ENCODE results near the gene DLK1.

Gene DLK1

DNA sequence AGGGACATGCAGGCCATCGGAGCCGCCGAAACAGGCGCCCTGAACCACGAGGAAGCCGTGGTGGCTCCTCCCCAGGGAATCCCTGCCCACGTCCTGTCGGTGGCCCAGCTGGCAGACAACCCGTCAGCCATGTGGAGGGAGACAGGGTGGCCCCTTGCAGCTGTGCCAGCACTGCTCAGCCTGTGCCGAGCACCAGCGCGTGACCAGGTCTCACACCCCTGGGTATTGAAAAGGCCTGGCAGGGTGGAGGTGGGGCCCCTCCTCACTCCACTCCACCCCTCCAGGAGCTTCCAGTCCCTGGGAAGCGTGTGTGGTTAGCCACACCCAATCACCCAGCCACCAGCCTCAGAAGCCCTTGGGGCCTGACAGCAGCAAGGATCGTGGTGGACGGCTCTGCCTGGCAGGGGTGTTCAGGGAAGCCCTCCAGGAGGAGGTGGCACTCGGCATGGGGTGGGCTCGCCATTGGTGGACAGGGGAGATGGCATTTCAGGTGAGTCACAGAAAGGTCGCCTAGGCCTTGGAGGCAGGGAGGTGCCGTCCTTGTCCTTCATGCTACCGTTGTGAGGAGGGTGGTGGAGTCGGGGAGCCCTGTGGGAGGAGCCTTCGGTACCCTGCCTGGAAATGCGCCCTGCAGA lies 12.3 kb upstream of the DLK1 start:
- DNase-seq (ENCODE audit: low read depth in 2 of 2), result no peak

DNA sequence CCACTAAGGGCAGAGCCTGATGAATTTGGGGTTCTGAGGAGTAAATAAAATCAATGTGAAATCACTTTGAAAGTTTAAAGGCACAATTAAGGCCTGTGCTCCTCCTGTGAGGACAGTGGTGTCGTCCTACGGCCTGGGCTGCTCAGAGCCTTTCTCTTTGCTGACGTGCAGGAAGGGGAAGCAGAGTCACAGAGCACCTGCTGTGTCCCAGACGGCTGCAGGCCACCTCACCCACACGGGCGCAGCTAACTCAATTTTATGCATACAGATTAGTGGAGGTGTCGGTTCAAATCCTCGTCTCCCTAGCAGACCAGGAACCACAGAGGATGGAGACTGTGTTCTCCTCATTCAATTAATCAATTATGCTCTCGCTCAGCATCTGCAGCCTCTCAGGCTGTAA lies 11.4 kb upstream of the DLK1 start:
- DNase-seq (ENCODE audit: low read depth in 2 of 2), result no peak

DNA sequence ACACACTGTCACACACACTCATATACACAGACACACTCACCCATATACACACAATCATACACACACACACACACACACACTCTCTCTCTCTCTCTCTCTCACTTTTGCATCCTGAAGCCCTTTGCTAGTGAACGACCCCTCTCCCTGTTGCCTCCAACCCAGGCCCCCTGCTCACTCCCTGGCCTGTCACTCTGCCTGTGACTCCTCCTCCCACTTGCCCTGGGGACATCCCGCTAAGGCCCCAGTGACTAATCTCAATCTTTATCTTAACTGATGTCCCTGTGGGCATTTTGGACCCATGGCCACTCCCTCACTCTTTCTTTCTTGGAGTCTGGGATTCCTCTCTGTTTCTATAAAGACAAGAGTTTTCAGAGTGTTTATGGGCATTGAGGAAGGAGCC lies 10.9 kb upstream of the DLK1 start:
- no peak for DNase-seq (ENCODE audit: low read depth in 2 of 2)

DNA sequence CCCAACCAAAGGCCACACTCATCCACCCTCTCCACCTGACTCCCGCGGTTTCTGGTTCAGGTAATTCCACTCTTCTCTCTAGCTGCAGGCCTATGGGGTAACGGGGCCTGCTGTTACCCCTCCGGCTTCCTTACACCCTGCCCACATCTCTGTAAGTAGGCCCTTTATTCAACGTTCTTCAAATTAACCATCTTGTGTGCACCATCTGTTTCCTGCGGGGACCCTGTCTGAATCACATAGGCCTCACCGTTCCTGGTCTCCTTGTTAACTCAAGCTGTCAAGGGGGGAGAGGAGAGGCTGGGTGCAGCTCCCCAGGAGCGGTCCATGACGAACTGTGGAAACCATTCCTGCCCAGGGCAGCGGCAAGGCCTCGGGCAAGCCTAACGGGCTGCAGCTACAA lies 9.3 kb upstream of the DLK1 start:
- no peak for DNase-seq (ENCODE audit: low read depth in 2 of 2)

DNA sequence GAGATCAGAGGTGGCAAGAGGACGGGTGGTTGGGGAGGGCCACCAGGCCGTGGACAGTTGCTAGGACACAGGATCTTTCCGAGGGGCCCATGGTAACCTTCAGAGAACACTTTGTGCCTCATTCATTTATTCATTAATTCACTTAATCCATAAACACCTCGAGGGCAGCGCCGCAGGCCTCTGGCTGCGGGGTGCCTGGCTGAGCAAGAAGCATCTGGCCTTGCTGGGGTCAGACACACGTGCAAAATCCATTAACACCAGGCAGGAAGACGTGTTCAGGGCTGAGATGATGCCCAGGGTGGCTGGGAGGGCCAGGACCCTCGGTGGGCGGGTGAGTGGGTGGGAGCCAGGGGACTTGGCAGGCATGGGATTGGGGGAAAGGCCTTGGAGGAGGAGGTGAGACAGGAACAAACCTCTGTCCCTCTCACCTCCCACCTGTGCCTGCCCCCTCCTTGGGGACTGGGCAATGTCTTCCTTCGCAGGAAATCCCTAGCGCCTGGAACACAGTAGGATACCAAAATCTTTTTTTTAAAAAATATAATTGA lies 6.6 kb upstream of the DLK1 start:
- no peak for DNase-seq (ENCODE audit: low read depth in 2 of 2)

DNA sequence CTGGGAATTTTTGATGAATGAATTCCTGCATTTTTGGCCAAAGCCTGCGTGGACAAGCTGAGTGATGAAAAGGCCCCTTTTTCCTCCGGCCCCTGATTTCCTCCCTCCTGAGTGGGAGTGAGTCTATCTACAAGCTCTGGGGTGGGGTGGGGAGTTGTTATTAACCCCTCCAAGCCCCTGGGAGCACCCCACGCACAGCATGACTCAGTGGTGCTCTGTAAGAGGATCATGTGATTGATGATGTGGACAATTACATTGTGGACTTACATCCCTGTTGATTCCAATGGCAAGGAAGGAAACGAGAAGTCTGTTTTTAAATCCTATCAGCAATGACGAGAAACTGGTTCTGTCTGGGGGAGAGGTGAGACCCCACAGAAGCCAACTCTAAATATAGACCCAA lies 5.1 kb upstream of the DLK1 start:
- DNase-seq (ENCODE audit: low read depth in 2 of 2), result no peak

DNA sequence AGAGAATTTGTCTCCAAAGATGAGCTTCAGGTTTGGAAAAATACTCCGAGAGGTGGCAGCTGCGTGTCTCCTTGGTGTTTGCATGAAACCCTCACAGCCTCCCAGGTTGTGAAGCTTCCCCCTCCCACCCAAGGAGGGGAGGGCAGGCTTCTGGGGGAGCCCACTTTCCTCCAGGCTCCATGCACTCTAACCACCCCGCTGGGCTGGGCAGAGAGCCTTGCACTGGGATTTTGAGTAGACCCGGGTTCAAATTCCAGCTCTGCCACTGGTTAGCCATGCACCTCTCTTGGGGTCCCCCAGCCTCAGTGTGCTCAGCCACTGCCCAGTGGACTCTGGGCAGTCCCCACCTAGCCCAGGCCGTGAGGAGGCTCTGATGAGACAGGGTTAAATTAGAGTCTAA lies 4.3 kb upstream of the DLK1 start:
- no peak for DNase-seq (ENCODE audit: low read depth in 2 of 2)

DNA sequence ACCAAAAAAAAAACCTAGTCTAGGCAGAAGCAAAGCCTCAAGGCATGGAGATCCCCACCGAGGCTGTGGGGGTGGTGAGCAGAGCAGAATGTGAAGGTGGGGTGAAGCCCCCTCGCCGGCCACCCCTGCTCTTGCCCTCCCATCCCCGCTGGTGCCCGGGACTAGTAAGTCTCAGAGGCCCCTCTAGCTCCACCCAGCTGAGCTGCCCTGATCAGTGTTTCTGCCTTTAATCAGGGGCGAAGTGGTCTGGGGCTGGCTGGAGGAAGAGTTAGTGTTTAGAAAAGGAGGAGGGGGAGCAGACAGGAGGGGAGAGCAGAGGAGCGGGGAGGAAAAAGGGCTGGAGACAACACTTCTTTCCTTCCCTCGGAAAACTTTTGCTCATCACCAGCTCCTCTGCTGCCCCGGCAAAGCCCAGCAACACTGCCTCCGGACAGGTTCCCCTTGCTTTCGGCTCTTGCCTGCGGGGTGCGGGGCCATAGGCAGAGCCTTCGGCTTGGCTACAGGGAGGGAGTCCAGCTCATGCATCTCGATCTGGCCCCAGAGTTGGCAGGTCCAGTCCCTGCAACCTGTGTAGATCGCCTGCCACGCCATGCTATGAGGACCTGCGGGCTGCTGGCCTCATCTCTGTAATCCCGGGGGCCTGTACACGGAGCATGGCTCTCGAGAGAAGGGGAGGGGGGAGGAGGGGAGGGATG lies 3.4 kb upstream of the DLK1 start:
- DNase-seq (ENCODE audit: low read depth in 2 of 2), result no peak

DNA sequence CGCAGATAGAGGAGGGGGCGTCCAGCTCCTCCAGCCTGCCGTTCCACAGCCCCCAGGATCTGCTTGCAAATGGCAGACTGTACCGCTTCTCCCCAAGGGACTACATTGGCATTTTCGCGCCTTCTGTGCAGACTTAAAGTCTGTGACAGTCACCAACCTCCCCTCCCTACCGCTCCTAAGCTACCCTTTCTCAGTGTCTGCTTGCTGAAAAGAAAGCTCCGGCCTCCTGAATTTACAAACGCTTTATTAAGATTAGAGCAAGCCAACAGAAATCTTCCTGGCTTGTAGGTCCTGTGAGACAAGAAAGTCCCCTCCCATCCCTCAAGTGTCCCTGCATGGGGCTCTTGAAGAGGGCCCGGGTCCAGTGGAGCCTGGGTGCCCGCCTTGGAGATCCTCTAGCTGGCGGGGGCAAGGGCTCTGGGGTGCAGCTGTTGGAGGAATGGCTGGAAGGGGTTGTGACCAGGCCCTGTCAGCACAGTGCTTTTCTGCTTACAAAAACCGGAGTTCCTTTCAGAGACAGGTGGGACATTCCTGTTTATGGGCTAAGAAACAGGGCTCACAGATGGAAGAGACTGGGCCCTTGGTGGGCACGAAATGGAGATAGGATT lies 2.8 kb upstream of the DLK1 start:
- no peak for DNase-seq (ENCODE audit: low read depth in 2 of 2)

DNA sequence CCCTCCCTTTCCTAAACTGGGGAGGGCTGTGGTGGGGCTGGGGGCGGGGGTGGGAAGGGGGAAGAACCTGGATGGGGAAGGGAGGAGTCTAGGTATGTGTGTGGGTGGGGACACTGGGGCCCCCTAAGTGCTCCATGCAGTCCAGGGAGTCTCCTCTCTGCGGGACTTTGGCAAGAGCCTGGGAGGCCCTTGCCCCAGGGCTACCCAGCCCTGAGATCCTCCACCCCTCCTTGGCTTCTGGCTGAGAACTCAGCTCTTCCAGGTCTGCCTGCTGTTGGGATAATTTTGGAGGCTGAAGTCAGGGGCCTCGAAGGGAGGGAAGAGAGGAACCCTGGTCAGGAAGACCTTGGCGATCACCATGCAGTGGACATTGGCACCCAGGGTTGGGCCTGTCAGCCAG lies 2.2 kb upstream of the DLK1 start:
- DNase-seq (ENCODE audit: low read depth in 2 of 2), result no peak

DNA sequence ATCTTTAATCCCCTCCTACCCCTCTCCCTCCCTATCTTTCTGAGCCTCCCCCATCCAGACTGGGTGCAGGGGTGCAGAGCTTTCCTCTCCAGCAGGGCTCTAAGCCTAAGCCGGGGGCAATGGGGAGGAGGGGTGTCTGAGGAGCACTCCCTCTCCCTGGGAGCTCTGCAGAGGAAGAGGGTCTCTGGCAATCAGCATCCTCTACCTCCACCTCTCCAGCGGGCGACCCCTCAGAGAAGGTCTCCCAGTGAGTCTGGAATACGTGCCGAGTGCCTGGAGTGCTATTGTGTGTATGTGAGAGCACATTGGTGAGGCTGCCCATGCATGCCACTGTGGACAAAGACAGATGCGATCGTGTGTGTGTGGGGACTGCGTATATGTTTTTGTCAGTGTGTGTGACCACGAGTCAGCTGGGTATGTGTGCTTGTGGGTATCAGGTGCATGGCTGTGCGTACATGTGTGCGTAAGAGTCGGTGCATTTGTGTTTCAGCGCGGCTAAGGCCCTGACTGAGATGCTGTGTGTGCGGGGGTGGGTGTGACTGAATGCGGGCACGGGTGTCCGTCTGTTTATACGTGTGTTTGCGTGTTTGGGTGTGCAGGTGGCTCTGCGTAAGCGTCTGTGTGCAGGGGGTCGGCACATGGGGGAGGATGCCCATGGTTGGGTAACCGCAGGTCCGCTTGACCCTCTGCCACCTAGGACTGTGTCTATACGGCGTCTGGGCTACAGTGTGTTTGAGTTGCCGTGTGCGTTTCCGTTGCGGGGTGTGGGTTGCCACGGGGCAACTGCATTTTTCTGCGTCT lies 905 bp upstream of the DLK1 start:
- DNase-seq (ENCODE audit: low read depth in 2 of 2), result no peak

DNA sequence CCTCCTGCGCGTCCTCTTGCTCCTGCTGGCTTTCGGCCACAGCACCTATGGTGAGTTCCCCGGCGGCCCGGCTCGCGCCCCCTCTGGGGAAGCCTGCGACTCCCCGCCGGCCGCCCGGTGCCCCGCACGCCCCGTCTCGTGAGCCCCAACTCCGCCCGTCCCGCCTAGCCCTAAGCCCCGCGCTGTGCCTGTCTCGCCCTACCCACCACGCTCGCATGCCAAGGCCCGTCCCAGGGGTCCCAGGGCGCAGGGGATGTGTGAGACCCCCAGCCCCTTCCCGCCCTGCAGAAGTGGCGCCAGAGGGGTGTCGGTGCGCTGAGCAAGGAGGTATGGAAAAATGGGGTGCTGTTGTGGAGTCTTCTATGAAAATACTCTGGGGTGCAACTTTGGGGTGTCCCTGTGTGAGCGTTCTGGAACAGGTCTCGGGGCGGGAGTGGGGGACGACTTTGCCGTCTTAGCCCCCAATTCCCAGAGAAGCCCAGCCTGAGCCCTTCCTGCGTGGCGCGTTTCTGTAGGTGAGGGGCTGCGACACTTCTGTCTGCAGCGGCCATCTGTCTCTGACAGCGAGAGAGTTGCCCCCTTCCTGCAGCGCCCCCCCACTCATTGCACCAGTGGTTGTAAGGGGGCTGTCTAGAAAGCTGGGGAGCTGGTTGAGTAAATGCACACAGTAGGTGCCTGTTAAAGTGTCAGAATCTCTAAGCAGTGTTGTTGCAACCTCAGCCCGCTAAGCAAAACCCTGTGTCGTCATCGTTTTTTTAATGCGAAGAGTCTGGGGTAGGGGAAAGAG lies 587 bp downstream of the DLK1 start:
- DNase-seq (ENCODE audit: low read depth in 2 of 2), result no peak

DNA sequence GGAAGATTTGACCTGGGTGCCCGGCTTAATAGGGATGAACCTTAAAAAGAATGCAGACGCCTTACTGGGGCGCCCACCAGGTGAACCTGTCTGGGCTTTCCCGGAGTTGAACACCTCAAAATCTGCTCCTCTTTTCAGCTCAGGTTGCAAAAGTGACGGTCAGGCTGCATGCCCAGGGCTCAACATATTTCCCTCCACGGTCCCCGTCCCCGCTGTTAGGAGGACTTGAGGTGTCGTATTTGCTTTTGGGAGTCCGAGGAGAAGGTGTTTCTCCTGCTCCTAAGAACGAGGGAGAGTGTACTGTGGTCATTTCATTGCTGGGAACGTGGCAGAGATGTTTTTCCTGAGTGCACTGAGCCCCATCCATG lies 1.2 kb downstream of the DLK1 start:
- no peak for DNase-seq (ENCODE audit: low read depth in 2 of 2)

DNA sequence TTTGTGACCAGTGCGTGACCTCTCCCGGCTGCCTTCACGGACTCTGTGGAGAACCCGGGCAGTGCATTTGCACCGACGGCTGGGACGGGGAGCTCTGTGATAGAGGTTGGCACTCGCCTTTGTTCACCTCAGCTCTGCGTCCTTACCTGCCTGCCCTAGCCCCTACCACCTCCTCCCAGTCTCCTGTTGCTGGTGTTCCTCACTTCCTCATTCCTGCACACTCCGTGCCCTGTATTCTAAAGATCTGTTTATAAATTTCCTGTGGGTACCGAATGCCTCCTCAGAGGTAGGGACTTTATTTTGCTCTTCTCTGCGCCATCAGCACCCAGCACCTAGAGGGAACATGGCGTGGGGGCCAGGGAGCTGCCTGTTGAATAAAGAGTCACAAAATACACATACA lies 2.3 kb downstream of the DLK1 start:
- no peak for DNase-seq (ENCODE audit: low read depth in 2 of 2)

DNA sequence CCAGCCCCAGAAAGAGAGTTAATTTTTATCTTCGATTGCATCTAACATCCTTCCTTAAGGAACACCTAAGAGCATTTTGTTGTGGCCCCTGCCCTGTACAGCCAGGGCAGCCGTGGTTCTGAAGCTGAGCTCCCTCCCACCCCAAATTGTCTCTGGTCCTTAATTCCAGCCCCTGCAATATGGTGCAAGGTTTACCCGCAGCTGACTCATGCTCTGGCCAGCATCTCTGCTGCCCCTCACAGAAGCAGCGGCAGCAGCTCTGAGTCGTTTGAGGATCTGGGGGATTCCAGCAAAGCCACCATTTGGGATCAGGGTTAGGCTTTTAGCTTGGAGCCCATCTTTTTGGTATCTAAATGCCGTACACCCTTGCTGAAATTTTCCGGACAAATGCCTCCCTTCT lies 3.3 kb downstream of the DLK1 start:
- no peak for DNase-seq (ENCODE audit: low read depth in 2 of 2)

DNA sequence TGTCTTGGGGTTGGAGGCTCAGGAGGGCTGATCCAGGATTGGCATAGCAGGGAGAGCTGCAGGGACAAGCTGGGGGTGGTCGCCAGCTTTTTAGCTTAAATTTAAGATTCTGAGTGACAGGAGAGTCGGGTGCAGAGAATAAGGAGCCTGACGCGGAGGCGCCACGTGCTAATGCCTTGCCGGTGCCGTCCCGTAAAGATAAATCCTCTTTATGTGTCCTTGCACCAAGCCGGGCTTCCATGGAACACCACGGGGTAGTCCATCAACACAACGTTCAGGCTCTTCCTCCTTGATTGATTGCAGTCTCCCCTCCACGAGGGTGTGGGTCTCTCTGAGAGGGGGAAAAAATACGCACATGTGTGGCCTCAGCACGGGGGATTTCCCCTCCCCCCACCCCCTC lies 3.9 kb downstream of the DLK1 start:
- no peak for DNase-seq (ENCODE audit: low read depth in 2 of 2)

DNA sequence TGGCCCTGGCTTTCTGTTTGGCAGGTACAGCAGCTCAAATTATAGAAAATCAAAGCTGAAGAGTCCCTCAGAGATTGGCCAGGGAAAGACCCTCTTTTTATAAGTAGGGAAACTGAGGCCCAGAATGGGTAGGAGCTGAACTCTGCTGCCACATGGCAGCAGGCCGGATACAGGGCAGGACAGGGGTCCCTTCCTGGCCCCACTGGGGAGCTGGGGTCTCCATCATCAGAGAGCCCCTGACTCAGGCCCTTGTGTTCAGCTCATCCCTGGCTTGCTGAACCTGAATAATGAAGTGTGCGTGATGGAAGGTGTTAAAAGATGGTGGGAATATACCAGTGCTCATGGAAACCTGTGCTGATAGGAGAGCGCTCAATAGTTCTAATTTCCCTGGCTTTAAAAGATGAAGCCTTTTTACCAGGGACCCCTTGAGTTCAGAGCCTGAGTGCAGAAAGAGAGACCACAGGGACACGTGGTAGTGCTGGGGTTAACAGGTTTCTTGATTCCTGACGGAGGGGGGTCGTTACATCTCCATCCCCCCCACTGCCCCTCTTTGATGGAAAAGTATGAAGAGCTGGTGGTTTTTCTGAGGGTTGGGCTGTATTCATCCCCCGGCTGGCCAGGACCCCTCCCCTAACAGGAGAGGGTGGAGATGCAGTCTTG lies 4.4 kb downstream of the DLK1 start:
- no peak for DNase-seq (ENCODE audit: low read depth in 2 of 2)

DNA sequence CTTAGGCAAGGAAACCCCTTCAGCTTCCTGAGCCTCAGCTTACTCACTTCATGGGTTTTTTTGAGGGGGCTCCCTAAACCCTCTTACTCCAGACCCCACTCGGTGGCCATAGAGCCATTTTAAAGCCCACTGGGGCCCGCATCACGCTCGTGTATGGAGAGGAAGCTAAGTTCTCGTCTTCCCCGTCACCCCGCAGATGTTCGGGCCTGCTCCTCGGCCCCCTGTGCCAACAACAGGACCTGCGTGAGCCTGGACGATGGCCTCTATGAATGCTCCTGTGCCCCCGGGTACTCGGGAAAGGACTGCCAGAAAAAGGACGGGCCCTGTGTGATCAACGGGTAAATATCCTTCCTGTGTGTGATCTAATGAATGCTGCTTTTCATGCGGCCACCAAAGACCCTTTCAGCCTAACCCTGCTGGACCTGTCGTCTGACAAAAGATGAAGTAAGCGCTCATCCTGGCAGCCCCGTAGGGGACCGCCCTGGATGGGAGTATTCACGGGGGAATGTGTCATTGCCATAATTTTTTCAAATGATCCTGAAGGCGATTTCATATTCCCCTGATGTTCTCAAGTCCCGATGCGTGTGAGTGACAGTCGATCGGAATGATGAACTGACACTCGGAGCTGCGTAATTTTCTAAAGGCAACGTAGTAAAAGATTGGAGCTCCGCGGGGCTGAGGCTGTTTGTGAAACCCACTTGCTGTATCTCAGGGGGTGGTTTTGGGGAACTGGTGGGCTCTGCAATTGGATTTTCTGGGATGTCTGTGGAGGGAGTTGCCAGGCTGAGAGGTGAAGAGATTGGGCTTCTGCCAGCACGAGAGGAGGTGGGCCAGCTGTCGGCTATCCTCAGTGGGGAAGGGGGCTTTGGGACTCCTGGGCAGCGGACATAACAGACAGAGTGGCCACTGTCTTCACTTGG lies 5.4 kb downstream of the DLK1 start:
- DNase-seq (ENCODE audit: low read depth in 2 of 2), result no peak

DNA sequence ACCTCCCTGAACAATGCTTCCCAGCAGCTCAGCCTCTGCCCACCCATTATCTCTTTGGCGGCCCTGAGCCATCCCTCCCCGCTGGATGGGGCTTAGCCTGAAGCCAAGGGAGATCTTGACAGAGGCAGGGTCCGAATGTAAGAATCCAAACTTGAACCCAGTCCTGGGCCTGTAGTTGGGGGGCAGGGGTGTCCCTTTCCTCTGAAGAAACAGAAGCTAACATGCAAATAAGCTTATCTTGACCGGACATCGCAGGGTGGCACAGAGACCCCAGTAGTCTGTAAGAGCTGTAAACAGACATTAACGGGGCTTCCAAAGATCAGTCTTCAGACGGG lies 6.0 kb downstream of the DLK1 start:
- no peak for DNase-seq (ENCODE audit: low read depth in 2 of 2)

DNA sequence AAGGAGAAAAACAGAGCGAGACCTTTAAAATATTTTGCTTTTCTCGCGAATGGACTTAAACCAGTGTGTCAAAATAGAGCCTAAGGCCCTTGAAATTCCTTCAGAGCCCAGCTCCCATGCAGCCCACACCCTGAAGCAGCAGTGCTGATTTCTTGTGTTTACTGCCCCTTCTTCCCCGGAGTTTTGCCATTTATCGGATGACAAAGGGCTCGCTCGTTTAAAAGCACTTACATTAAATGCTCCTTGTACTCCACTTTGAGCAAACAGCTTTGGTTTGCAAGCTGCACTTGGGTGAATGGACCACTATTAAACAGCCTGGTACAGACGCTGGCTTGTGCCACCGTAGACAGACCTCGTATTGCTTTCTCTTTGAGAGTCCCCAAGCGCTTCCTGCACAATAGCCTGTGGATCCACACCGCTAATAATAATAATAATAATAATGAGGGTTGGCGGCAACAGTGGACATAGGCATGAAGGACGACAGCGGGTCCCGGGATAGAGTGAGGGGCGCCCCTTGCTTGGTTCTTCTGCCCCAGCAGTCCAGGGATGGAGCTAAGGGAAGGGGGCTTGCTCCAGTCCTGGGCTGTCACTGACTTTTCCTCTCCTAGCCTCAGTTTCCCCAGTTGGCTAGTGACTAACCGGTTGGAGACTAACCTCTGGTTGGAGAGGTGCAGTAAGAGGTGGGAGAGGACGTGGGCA lies 6.6 kb downstream of the DLK1 start:
- no peak for DNase-seq (ENCODE audit: low read depth in 2 of 2)

All from stimulated activated CD4-positive, alpha-beta T cell treated with anti-CD3 and anti-CD28 coated beads, Interleukin-1b, Interleukin-23, amount 100 ng/mL, for 1 hour (primary cell).